SK-N-DZ (cell line): ENCODE results near the gene SHROOM3.

Experiments
- DNase-seq: peaks from one replicate; pipeline ENCODE4 v3.0.0-alpha.2; 2015; ENCODE audit warnings: low spot score

The SHROOM3 gene

GRCh38 chr4:76622717-76623116, 187.7 kb downstream of the SHROOM3 start:
- peak; percentile 14 for DNase-seq

GRCh38 chr4:76623217-76624045, 188.4 kb downstream of the SHROOM3 start:
- DNase-seq = no peak

GRCh38 chr4:76624241-76624681, 189.2 kb downstream of the SHROOM3 start:
- no peak for DNase-seq

- DNase-seq = no peak
Observed at GRCh38 chr4:76624931-76625715, 190.1 kb downstream of the SHROOM3 start.

- no peak for DNase-seq
Observed at GRCh38 chr4:76626686-76627465, 191.8 kb downstream of the SHROOM3 start.

- no peak for DNase-seq
Observed at GRCh38 chr4:76628251-76628650, 193.2 kb downstream of the SHROOM3 start.

GRCh38 chr4:76630741-76631140, 195.7 kb downstream of the SHROOM3 start:
- no peak for DNase-seq

- DNase-seq = no peak
Observed at GRCh38 chr4:76634220-76634619, 199.2 kb downstream of the SHROOM3 start.

- DNase-seq = no peak
Observed at GRCh38 chr4:76637712-76638361, 202.8 kb downstream of the SHROOM3 start.

- no peak for DNase-seq
Observed at GRCh38 chr4:76639288-76639687, 204.3 kb downstream of the SHROOM3 start.

GRCh38 chr4:76640353-76640910, 205.4 kb downstream of the SHROOM3 start:
- no peak for DNase-seq

GRCh38 chr4:76641351-76641750, 206.3 kb downstream of the SHROOM3 start:
- no peak for DNase-seq

- no peak for DNase-seq
Observed at GRCh38 chr4:76641758-76642157, 206.7 kb downstream of the SHROOM3 start.

- DNase-seq = no peak
Observed at GRCh38 chr4:76644831-76645485, 209.9 kb downstream of the SHROOM3 start.

GRCh38 chr4:76649086-76649485, 214.1 kb downstream of the SHROOM3 start:
- DNase-seq = no peak

- no peak for DNase-seq
Observed at GRCh38 chr4:76651616-76652015, 216.6 kb downstream of the SHROOM3 start.

- DNase-seq = no peak
Observed at GRCh38 chr4:76652389-76652788, 217.4 kb downstream of the SHROOM3 start.

GRCh38 chr4:76654084-76654483, 219.1 kb downstream of the SHROOM3 start:
- no peak for DNase-seq

GRCh38 chr4:76654791-76655190, 219.8 kb downstream of the SHROOM3 start:
- DNase-seq = no peak
